ENCODE measurements around the gene ABCA4.

Gene ABCA4

GRCh38 chr1:94096797-94097549, 24.0 kb downstream of the ABCA4 start:
- peak; percentile 64 for DNase-seq (ENCODE audit: low read depth)
- no peak overlapping the region for H3K4me3 ChIP-seq (ENCODE audit: low read length)
- TF ChIP-seq CTCF (conservative IDR thresholded peaks at IDR 0.05; ENCODE audit: low read depth, low read length) = no peak

GRCh38 chr1:94095744-94096469, 25.0 kb downstream of the ABCA4 start:
- no peak for DNase-seq (ENCODE audit: low read depth)
- TF ChIP-seq CTCF (conservative IDR thresholded peaks at IDR 0.05; ENCODE audit: low read depth, low read length) = no peak
- H3K4me3 ChIP-seq (ENCODE audit: low read length) = no peak overlapping the region

GRCh38 chr1:94095112-94095637, 25.8 kb downstream of the ABCA4 start:
- peak; percentile 63 for DNase-seq (ENCODE audit: low read depth)
- no peak for TF ChIP-seq CTCF (conservative IDR thresholded peaks at IDR 0.05; ENCODE audit: low read depth, low read length)
- no peak overlapping the region for H3K4me3 ChIP-seq (ENCODE audit: low read length)

GRCh38 chr1:94094469-94095111, 26.4 kb downstream of the ABCA4 start:
- no peak overlapping the region for H3K4me3 ChIP-seq (ENCODE audit: low read length)
- no peak for DNase-seq (ENCODE audit: low read depth)
- no peak for TF ChIP-seq CTCF (conservative IDR thresholded peaks at IDR 0.05; ENCODE audit: low read depth, low read length)

GRCh38 chr1:94093996-94094395, 27.0 kb downstream of the ABCA4 start:
- no peak for TF ChIP-seq CTCF (conservative IDR thresholded peaks at IDR 0.05; ENCODE audit: low read depth, low read length)
- DNase-seq (ENCODE audit: low read depth) = no peak
- no peak overlapping the region for H3K4me3 ChIP-seq (ENCODE audit: low read length)

- no peak overlapping the region for H3K4me3 ChIP-seq (ENCODE audit: low read length)
- no peak for DNase-seq (ENCODE audit: low read depth)
- no peak for TF ChIP-seq CTCF (conservative IDR thresholded peaks at IDR 0.05; ENCODE audit: low read depth, low read length)
Measured at GRCh38 chr1:94093396-94093795, 27.6 kb downstream of the ABCA4 start.

All from retinal pigment epithelial cell (primary cell).